ENCODE measurements around the gene PGM2L1.

PGM2L1 gene

GRCh38 chr11:74377689-74378088, 20.5 kb downstream of the PGM2L1 start:
- H3K27me3 ChIP-seq (ENCODE audit: control insufficient read depth in 1 of 2, insufficient read depth in 1 of 2, low read length in 2 of 2), result no peaks in the 10 kb centered on the region
- peaks cover 0 to 3% of the 10 kb centered on the region in 2 experiments for H3K36me3 ChIP-seq (ENCODE audit: control insufficient read depth in 1 of 2, insufficient read depth in 2 of 2, low read depth in 1 of 2, low read length in 2 of 2)
- no peak overlapping the region for H3K4ac ChIP-seq (ENCODE audit: low read depth in 1 of 2, low read length in 2 of 2)
- DNase-seq, result no peak
- no peak overlapping the region for H3K4me2 ChIP-seq (ENCODE audit: low read length, poor library complexity, severe bottlenecking)
- peaks cover 2% of the 10 kb centered on the region for H3K4me1 ChIP-seq (ENCODE audit: control insufficient read depth, insufficient read depth, low read depth, low read length)
- peaks cover 15% of the 10 kb centered on the region for H3K79me1 ChIP-seq (replicated peaks; ENCODE audit: low read length, poor library complexity, severe bottlenecking)
- H3K23ac ChIP-seq (ENCODE audit: low read length in 2 of 2), result no peak overlapping the region
- H2BK5ac ChIP-seq (ENCODE audit: low read depth, low read length, poor library complexity, severe bottlenecking), result no peak overlapping the region
- H2BK15ac ChIP-seq (ENCODE audit: low read depth, poor library complexity, severe bottlenecking), result no peak overlapping the region
- H3K27ac ChIP-seq (ENCODE audit: low read length, poor library complexity, severe bottlenecking), result no peak overlapping the region
- no peak overlapping the region for H3K18ac ChIP-seq (ENCODE audit: low read depth in 1 of 2, low read length in 2 of 2)
- H2BK120ac ChIP-seq (ENCODE audit: low read depth, low read length), result no peak overlapping the region
- H3K9me3 ChIP-seq (ENCODE audit: control insufficient read depth, low read length), result no peaks in the 10 kb centered on the region
- H2BK12ac ChIP-seq (ENCODE audit: low read length in 2 of 2), result no peak overlapping the region
- 100% methylated on average over 2 of the region's 3 CpGs for WGBS
- no peak overlapping the region for H3K14ac ChIP-seq (ENCODE audit: low read length in 2 of 2)
- H3K9ac ChIP-seq (ENCODE audit: low read length), result no peak overlapping the region
- no peak overlapping the region for H4K91ac ChIP-seq (ENCODE audit: low read length)
- H4K8ac ChIP-seq (ENCODE audit: low read length), result no peak overlapping the region
- H2AK5ac ChIP-seq (ENCODE audit: low read length, severe bottlenecking), result no peak overlapping the region
- H3K4me3 ChIP-seq (ENCODE audit: insufficient read depth in 1 of 2, low read depth in 1 of 2, low read length in 2 of 2), result no peak overlapping the region
- no peak overlapping the region for H2AFZ ChIP-seq (ENCODE audit: low read depth, low read length)

GRCh38 chr11:74373382-74373781, 24.9 kb downstream of the PGM2L1 start:
- Histone ChIP-seq H3K4me1 (ENCODE audit: control insufficient read depth, insufficient read depth, low read depth, low read length) (no peaks in the 10 kb centered on the region), H3K9ac (ENCODE audit: low read length) (no peak overlapping the region), H2BK15ac (ENCODE audit: low read depth, poor library complexity, severe bottlenecking) (no peak overlapping the region), H3K23ac (ENCODE audit: low read length in 2 of 2) (no peak overlapping the region), H2BK12ac (ENCODE audit: low read length in 2 of 2) (no peak overlapping the region), H4K8ac (ENCODE audit: low read length) (no peak overlapping the region), H3K4me3 (ENCODE audit: insufficient read depth in 1 of 2, low read depth in 1 of 2, low read length in 2 of 2) (no peak overlapping the region), H3K18ac (ENCODE audit: low read depth in 1 of 2, low read length in 2 of 2) (no peak overlapping the region), H2AK5ac (ENCODE audit: low read length, severe bottlenecking) (no peak overlapping the region), H3K9me3 (ENCODE audit: control insufficient read depth, low read length) (no peaks in the 10 kb centered on the region), H2AFZ (ENCODE audit: low read depth, low read length) (no peak overlapping the region), H3K4ac (ENCODE audit: low read depth in 1 of 2, low read length in 2 of 2) (no peak overlapping the region), H3K27ac (ENCODE audit: low read length, poor library complexity, severe bottlenecking) (no peak overlapping the region), H3K36me3 (ENCODE audit: control insufficient read depth in 1 of 2, insufficient read depth in 2 of 2, low read depth in 1 of 2, low read length in 2 of 2) (peaks cover under 1 to 3% of the 10 kb centered on the region in 2 experiments), H3K27me3 (ENCODE audit: control insufficient read depth in 1 of 2, insufficient read depth in 1 of 2, low read length in 2 of 2) (no peaks in the 10 kb centered on the region), H3K4me2 (ENCODE audit: low read length, poor library complexity, severe bottlenecking) (no peak overlapping the region), H3K14ac (ENCODE audit: low read length in 2 of 2) (no peak overlapping the region), H3K79me1 (replicated peaks; ENCODE audit: low read length, poor library complexity, severe bottlenecking) (peaks cover 1% of the 10 kb centered on the region), H2BK120ac (ENCODE audit: low read depth, low read length) (no peak overlapping the region), H4K91ac (ENCODE audit: low read length) (no peak overlapping the region), H2BK5ac (ENCODE audit: low read depth, low read length, poor library complexity, severe bottlenecking) (no peak overlapping the region)
- DNase-seq, result no peak

- Histone ChIP-seq H2AFZ (ENCODE audit: low read depth, low read length) (no peak overlapping the region), H4K91ac (ENCODE audit: low read length) (no peak overlapping the region), H3K4me3 (ENCODE audit: insufficient read depth in 1 of 2, low read depth in 1 of 2, low read length in 2 of 2) (no peak overlapping the region), H2BK120ac (ENCODE audit: low read depth, low read length) (no peak overlapping the region), H3K23ac (ENCODE audit: low read length in 2 of 2) (no peak overlapping the region), H4K8ac (ENCODE audit: low read length) (no peak overlapping the region), H2BK12ac (ENCODE audit: low read length in 2 of 2) (no peak overlapping the region), H3K14ac (ENCODE audit: low read length in 2 of 2) (no peak overlapping the region), H3K4me2 (ENCODE audit: low read length, poor library complexity, severe bottlenecking) (peak overlapping the region; percentile 10), H3K79me1 (replicated peaks; ENCODE audit: low read length, poor library complexity, severe bottlenecking) (peaks cover 3% of the 10 kb centered on the region), H3K27me3 (ENCODE audit: control insufficient read depth in 1 of 2, insufficient read depth in 1 of 2, low read length in 2 of 2) (no peaks in the 10 kb centered on the region), H3K4ac (ENCODE audit: low read depth in 1 of 2, low read length in 2 of 2) (no peak overlapping the region), H2AK5ac (ENCODE audit: low read length, severe bottlenecking) (no peak overlapping the region), H2BK5ac (ENCODE audit: low read depth, low read length, poor library complexity, severe bottlenecking) (no peak overlapping the region), H3K18ac (ENCODE audit: low read depth in 1 of 2, low read length in 2 of 2) (no peak overlapping the region), H2BK15ac (ENCODE audit: low read depth, poor library complexity, severe bottlenecking) (no peak overlapping the region), H3K9me3 (ENCODE audit: control insufficient read depth, low read length) (no peaks in the 10 kb centered on the region), H3K4me1 (ENCODE audit: control insufficient read depth, insufficient read depth, low read depth, low read length) (no peaks in the 10 kb centered on the region), H3K36me3 (ENCODE audit: control insufficient read depth in 1 of 2, insufficient read depth in 2 of 2, low read depth in 1 of 2, low read length in 2 of 2) (peaks cover 3 to 11% of the 10 kb centered on the region in 2 experiments), H3K27ac (ENCODE audit: low read length, poor library complexity, severe bottlenecking) (no peak overlapping the region), H3K9ac (ENCODE audit: low read length) (no peak overlapping the region)
- WGBS, result 61% methylated on average over 2 of the region's 3 CpGs
- DNase-seq, result peak; percentile 79
Measured at GRCh38 chr11:74371269-74372052, 26.8 kb downstream of the PGM2L1 start.

DNA sequence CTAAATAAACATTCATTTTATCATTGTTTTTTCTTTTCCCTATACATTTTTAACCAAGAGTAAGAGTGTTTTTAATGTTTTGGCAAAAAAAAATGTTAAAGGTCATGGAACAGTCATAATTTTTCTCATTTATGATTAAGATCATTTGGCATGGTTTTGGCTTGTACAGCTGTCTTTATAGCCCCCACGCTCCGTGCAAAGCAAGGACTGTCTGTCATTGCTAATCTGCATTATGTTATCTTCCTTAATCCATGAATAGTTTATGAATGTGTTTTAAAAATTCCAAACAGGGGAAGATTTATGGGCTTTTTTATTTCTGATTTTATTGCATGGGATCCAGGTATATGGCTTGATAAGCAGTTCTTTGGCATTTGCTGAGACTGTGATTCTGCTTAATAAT, 28.1 kb downstream of the PGM2L1 start:
- H3K9ac ChIP-seq (ENCODE audit: low read length), result no peak overlapping the region
- peaks cover 2% of the 10 kb centered on the region for H3K79me1 ChIP-seq (replicated peaks; ENCODE audit: low read length, poor library complexity, severe bottlenecking)
- H2AK5ac ChIP-seq (ENCODE audit: low read length, severe bottlenecking), result no peak overlapping the region
- H4K8ac ChIP-seq (ENCODE audit: low read length), result no peak overlapping the region
- no peak overlapping the region for H3K27ac ChIP-seq (ENCODE audit: low read length, poor library complexity, severe bottlenecking)
- H2BK120ac ChIP-seq (ENCODE audit: low read depth, low read length), result no peak overlapping the region
- no peak overlapping the region for H2BK5ac ChIP-seq (ENCODE audit: low read depth, low read length, poor library complexity, severe bottlenecking)
- no peak overlapping the region for H3K4me3 ChIP-seq (ENCODE audit: insufficient read depth in 1 of 2, low read depth in 1 of 2, low read length in 2 of 2)
- H3K14ac ChIP-seq (ENCODE audit: low read length in 2 of 2), result no peak overlapping the region
- WGBS, result 100% methylated on average over 1 of the region's 2 CpGs
- H2BK15ac ChIP-seq (ENCODE audit: low read depth, poor library complexity, severe bottlenecking), result no peak overlapping the region
- H3K9me3 ChIP-seq (ENCODE audit: control insufficient read depth, low read length), result no peaks in the 10 kb centered on the region
- H3K4me1 ChIP-seq (ENCODE audit: control insufficient read depth, insufficient read depth, low read depth, low read length), result no peaks in the 10 kb centered on the region
- DNase-seq, result no peak
- H3K27me3 ChIP-seq (ENCODE audit: control insufficient read depth in 1 of 2, insufficient read depth in 1 of 2, low read length in 2 of 2), result no peaks in the 10 kb centered on the region
- no peak overlapping the region for H2BK12ac ChIP-seq (ENCODE audit: low read length in 2 of 2)
- peaks cover 3 to 11% of the 10 kb centered on the region in 2 experiments for H3K36me3 ChIP-seq (ENCODE audit: control insufficient read depth in 1 of 2, insufficient read depth in 2 of 2, low read depth in 1 of 2, low read length in 2 of 2)
- no peak overlapping the region for H3K18ac ChIP-seq (ENCODE audit: low read depth in 1 of 2, low read length in 2 of 2)
- H4K91ac ChIP-seq (ENCODE audit: low read length), result no peak overlapping the region
- H2AFZ ChIP-seq (ENCODE audit: low read depth, low read length), result no peak overlapping the region
- no peak overlapping the region for H3K4ac ChIP-seq (ENCODE audit: low read depth in 1 of 2, low read length in 2 of 2)
- H3K23ac ChIP-seq (ENCODE audit: low read length in 2 of 2), result no peak overlapping the region
- no peak overlapping the region for H3K4me2 ChIP-seq (ENCODE audit: low read length, poor library complexity, severe bottlenecking)

All from mesenchymal stem cell (in vitro differentiated cells and primary cell).